Uterus (tissue), 2 donors: Measurements from ENCODE around the gene CASP7.

Experiments used
- POLR2A ChIP-seq, 2 donors: fragments of 450-650 bp; IDR thresholded peaks; one replicate each; pipeline ENCODE4 v1.6.1; 2016; ENCODE audit warnings: antibody characterized with exemption in 2 of 2, mild to moderate bottlenecking in 1 of 2, moderate library complexity in 1 of 2
- TF ChIP-seq, protein P1 (sequence below), 4 experiments: fragments of 200-600 bp in 2 of 4; fragments of 450-650 bp in 2 of 4; sonication (generic) in 2 of 4; IDR thresholded peaks; one replicate each; pipeline ENCODE4 v1.5.1; 2016 to 2019; ENCODE audit warnings: antibody characterized with exemption in 4 of 4, mild to moderate bottlenecking in 2 of 4, moderate library complexity in 1 of 4

DNA sequence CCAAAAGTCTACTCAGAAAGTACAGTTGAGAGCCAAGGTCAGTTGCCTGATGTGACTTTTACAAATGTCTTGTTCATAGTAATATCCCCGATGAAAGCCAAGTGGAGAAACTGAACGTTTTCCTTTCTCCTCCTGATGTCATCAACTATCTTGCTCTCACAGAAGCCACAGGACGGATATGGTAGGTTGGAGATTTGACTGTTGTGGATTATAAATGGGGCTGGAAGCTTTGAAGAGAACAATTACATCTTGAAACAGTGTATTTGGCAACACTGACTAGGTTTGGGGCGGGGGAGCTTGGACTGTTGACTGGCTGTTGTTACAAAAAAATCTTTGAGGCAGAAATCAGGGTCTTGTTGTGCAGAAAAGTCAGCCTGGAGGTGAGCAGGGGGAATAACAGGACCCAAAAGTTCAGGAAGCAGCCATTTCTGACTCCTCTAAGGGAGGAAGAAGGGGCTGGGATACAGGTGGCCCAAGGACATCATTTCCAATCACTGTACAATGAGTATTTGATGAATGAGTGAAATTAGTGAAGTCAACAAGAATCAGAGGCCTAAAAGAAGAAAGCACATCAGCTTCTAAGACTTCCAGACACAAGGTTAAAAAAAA lies 96.1 kb downstream of the CASP7 start:
- TF ChIP-seq, protein P1, sequence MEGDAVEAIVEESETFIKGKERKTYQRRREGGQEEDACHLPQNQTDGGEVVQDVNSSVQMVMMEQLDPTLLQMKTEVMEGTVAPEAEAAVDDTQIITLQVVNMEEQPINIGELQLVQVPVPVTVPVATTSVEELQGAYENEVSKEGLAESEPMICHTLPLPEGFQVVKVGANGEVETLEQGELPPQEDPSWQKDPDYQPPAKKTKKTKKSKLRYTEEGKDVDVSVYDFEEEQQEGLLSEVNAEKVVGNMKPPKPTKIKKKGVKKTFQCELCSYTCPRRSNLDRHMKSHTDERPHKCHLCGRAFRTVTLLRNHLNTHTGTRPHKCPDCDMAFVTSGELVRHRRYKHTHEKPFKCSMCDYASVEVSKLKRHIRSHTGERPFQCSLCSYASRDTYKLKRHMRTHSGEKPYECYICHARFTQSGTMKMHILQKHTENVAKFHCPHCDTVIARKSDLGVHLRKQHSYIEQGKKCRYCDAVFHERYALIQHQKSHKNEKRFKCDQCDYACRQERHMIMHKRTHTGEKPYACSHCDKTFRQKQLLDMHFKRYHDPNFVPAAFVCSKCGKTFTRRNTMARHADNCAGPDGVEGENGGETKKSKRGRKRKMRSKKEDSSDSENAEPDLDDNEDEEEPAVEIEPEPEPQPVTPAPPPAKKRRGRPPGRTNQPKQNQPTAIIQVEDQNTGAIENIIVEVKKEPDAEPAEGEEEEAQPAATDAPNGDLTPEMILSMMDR (IDR thresholded peaks at IDR 0.05), result no peak
- TF ChIP-seq POLR2A (IDR thresholded peaks at IDR 0.05), result no peak
